Mucosa of stomach (tissue), 1 donor: Measurements from ENCODE around the gene HOXD13.

Source experiments
- H3K27me3 ChIP-seq: one replicate; pipeline ENCODE4 v1.7.0; 2013; ENCODE audit warnings: mild to moderate bottlenecking, low read length; ENCODE audit not compliant: control insufficient read depth, insufficient read depth
- H3K36me3 ChIP-seq: one replicate; pipeline ENCODE4 v1.7.0; 2013; ENCODE audit warnings: low read length; ENCODE audit not compliant: control insufficient read depth, insufficient read depth
- H3K4me1 ChIP-seq: one replicate; pipeline ENCODE4 v1.7.0; 2013; ENCODE audit warnings: mild to moderate bottlenecking, low read length; ENCODE audit not compliant: control insufficient read depth, insufficient read depth
- H3K4me3 ChIP-seq: one replicate; pipeline ENCODE4 v1.7.0; 2013; ENCODE audit warnings: low read length
- H3K9ac ChIP-seq: one replicate; pipeline ENCODE4 v1.7.0; 2013; ENCODE audit warnings: mild to moderate bottlenecking, low read length, moderate library complexity
- H3K9me3 ChIP-seq: one replicate; pipeline ENCODE4 v1.7.0; 2013; ENCODE audit warnings: mild to moderate bottlenecking, low read length, moderate library complexity; ENCODE audit not compliant: control insufficient read depth
- donor health status: Pancreatic carcinoma.

The HOXD13 gene

DNA sequence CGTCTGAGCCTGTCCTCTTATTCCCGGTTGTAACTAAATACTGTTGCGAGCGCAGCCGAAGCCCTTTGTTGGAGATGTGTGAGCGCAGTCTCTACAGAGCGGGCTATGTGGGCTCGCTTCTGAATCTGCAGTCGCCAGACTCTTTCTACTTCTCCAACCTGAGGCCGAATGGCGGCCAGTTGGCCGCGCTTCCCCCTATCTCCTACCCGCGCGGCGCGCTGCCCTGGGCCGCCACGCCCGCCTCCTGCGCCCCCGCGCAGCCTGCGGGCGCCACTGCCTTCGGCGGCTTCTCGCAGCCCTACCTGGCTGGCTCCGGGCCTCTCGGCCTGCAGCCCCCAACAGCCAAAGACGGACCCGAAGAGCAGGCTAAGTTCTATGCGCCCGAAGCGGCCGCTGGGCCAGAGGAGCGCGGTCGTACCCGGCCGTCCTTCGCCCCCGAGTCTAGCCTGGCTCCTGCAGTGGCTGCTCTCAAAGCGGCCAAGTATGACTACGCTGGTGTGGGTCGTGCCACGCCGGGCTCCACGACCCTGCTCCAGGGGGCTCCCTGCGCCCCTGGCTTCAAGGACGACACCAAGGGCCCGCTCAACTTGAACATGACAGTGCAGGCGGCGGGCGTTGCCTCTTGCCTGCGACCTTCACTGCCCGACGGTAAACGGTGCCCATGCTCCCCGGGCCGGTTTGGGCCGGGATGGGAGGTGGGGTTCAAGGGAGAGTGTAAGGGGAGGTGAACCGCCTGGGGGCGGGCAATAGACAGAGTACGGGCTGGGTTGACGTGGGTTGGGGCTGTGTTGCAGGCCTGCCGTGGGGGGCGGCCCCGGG is 7.4 kb downstream of the HOXD13 start, which contains the start of gene HOXD12:
Gene HOXD12, plus strand, starts transcription at position 68 of the 819 bp plus-strand sequence. Its CDS starts 7 bp downstream, at position 75.
- Histone ChIP-seq H3K4me3 (no peak within 1 kb of the TSS), H3K9ac (no peak within 1 kb of the TSS), H3K36me3 (no peaks in the 10 kb centered on the region), H3K4me1 (peaks cover 10% of the 10 kb centered on the region), H3K9me3 (no peaks in the 10 kb centered on the region), H3K27me3 (peaks cover 98% of the 10 kb centered on the region)

DNA sequence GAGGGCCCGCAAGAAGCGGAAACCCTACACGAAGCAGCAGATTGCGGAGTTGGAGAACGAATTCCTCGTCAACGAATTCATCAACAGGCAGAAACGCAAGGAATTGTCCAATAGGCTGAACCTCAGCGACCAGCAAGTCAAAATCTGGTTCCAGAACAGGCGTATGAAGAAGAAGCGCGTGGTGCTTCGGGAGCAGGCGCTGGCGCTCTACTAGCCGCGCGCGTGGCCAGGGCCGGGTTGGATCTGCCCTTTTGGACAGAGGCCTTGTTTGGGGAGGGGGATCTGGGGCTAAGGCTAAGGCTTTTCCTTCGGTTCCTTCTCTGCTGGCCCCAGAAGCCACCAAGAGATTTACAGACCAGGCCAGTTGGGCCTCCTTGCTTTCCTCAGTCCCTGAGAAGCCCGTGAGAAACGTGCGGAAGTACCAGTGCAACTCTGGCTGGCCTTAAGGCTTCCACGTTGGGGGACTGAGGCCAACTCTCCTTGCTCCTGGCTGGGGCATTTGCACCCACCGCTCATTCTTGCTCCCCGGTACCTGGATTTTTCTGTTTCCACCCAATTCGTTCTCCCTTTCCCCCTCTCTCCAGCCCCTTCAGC is 8.1 kb downstream of the HOXD13 start:
- Histone ChIP-seq H3K27me3 (peaks cover 98% of the 10 kb centered on the region), H3K4me3 (no peak overlapping the region), H3K4me1 (peaks cover 10% of the 10 kb centered on the region), H3K9ac (no peak overlapping the region), H3K36me3 (no peaks in the 10 kb centered on the region), H3K9me3 (no peaks in the 10 kb centered on the region)

- no peaks in the 10 kb centered on the region for H3K9me3 ChIP-seq
- H3K4me1 ChIP-seq: peaks cover 10% of the 10 kb centered on the region
- no peak overlapping the region for H3K9ac ChIP-seq
- H3K36me3 ChIP-seq: no peaks in the 10 kb centered on the region
- H3K4me3 ChIP-seq: no peak overlapping the region
- peaks cover 99% of the 10 kb centered on the region for H3K27me3 ChIP-seq
Observed at GRCh38 chr2:176101216-176101830, 8.8 kb downstream of the HOXD13 start.

DNA sequence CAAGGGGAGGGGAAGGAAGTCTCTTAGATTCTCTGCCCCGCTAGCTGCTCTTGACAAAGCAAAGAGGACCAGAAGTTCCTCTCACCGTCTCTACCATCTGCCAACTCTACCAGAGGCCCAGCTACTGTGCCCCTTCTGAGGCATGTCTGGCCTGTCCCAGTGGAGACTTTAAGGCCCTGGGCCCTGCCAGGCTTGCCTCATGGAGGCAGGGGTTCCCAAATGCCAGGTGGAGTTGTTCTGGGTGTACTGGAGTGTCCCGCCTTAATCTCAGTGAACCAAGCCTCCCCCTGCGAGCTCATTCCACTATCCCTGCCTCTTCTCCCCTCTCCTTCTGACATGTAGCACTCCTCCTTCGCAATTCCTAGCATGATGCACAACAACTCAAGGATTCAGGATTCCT is 9.3 kb downstream of the HOXD13 start:
- H3K9ac ChIP-seq: no peak overlapping the region
- peaks cover 99% of the 10 kb centered on the region for H3K27me3 ChIP-seq
- H3K9me3 ChIP-seq: no peaks in the 10 kb centered on the region
- H3K36me3 ChIP-seq: no peaks in the 10 kb centered on the region
- peaks cover 10% of the 10 kb centered on the region for H3K4me1 ChIP-seq
- no peak overlapping the region for H3K4me3 ChIP-seq

DNA sequence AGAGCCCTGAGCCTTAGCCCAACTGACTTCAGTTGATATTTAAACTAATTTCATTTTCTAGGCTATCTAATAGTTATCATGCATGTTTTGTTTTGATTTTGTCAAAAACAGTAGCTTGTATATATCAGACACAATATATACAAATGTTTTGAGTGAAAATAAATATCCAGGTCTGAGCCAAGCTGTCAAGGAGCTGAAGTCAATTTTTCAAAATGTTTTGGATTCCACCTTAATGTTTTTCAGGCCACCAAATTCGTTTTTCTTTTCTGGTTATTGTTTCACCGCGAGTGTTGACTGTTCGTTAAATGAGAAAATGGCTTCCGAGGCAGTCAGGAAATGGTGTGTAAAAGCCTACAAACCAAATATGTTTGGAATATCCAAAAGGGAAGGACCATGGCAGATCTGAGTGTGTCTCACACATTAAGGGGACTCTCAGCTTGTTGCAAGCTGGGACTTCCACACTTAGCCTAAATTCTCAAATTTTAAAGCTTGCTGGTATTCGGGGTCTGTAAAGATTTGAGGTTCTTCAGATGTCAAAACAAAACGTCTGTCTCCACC is 9.9 kb downstream of the HOXD13 start:
- Histone ChIP-seq H3K27me3 (peaks cover 98% of the 10 kb centered on the region), H3K4me3 (no peak overlapping the region), H3K9me3 (no peaks in the 10 kb centered on the region), H3K4me1 (peaks cover 5% of the 10 kb centered on the region), H3K9ac (no peak overlapping the region), H3K36me3 (no peaks in the 10 kb centered on the region)

DNA sequence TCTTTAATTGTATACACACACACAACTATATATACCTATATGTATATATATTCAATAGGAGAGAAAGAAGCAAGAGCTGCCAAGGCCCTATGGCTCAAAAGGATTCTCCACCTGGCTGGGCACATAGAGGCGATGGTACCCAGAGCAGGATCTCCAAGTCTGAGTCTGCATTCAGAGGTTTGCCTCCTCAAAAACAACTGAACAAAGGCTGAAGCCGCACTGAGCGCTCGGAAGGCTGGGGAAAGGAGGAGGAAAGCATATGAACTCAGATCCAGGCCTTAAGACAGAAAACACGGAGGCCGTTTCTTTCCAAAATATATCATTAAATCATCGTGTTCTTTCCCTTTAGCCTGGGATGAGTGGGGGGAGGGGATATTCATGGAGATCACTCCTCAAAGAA is 10.7 kb downstream of the HOXD13 start:
- H3K9me3 ChIP-seq: no peaks in the 10 kb centered on the region
- peaks cover 94% of the 10 kb centered on the region for H3K27me3 ChIP-seq
- no peaks in the 10 kb centered on the region for H3K36me3 ChIP-seq
- no peak overlapping the region for H3K9ac ChIP-seq
- no peaks in the 10 kb centered on the region for H3K4me1 ChIP-seq
- no peak overlapping the region for H3K4me3 ChIP-seq

GRCh38 chr2:176103742-176104315 is 11.3 kb downstream of the HOXD13 start:
- H3K9ac ChIP-seq: no peak overlapping the region
- H3K27me3 ChIP-seq: peaks cover 93% of the 10 kb centered on the region
- no peaks in the 10 kb centered on the region for H3K4me1 ChIP-seq
- H3K36me3 ChIP-seq: no peaks in the 10 kb centered on the region
- no peaks in the 10 kb centered on the region for H3K9me3 ChIP-seq
- H3K4me3 ChIP-seq: no peak overlapping the region

DNA sequence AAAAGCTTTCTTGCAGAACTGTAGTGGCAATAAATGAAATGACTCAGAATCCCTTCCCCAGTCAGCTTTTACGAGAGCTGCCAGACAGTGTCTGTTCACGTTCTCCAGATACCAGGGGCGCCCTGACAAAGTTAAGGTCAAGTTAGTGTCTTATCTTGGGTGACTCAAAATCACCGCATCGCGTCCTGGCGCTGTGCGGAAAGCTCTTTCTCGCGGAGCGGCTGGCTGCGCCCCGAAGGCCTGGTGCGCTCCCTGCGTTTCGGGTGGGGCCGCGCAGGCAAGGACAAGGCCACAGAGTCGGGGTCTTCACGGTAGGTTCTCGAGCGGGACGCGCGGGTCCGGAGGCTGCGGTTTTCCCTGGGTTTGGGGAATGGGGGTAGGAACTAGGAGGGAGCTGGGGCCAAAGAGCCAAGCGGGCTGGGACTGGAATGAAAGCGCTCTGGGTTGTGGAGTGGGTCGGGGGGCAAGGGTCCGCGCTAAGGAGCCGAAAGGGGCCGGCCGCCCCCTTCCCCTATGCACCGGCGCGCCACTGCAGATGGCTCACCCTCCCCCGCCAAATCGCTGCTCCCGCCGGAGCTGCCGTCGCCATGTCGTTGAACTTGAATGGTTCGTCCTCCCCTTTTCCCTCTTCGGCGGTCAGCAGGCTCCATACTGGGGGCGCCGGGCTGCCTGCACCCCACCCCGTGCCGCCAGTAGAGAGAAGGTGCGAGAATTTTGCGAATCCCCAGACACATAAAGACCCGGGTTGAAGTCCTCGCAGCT is 12.0 kb downstream of the HOXD13 start:
- Histone ChIP-seq H3K36me3 (no peaks in the 10 kb centered on the region), H3K27me3 (peaks cover 93% of the 10 kb centered on the region), H3K9me3 (no peaks in the 10 kb centered on the region), H3K4me3 (no peak overlapping the region), H3K4me1 (no peaks in the 10 kb centered on the region), H3K9ac (no peak overlapping the region)

DNA sequence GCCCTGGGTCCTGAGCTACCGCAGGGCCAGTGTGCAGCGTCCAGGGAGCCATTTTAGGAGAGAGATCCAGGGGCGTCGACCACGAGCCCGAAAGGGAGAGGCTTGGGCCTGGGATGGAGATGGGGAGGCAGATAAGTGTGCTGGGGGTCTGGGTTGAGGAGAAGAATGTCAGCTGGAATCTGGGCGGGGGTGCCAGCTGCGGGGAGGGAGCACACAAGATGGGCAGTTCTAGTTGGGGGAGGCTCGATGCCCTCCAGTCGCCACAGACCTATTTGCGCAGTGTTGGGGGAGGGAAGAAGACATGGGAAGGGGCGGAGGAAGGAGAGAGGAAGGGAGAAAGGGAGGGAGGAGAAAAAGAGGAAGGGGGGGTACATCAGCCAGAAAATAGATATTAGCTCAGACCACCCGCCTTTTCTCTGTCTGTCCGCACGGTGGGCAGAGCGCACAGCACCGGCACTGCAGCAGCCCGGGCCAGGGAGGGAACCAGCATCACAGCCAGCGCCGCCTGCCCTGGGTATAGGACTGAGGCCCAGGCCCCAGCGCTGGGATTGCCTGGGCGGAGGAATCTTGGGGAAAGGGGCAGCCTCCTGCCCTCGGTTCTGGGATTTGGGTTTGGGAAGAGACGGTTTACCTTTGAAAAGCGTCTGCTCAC is 12.7 kb downstream of the HOXD13 start:
- Histone ChIP-seq H3K4me1 (no peaks in the 10 kb centered on the region), H3K9ac (no peak overlapping the region)

GRCh38 chr2:176105730-176106580 is 13.4 kb downstream of the HOXD13 start:
- Histone ChIP-seq H3K4me3 (no peak overlapping the region), H3K4me1 (no peaks in the 10 kb centered on the region), H3K36me3 (no peaks in the 10 kb centered on the region), H3K27me3 (peaks cover 93% of the 10 kb centered on the region), H3K9me3 (no peaks in the 10 kb centered on the region), H3K9ac (no peak overlapping the region)

More for the DNA sequence above, 12.7 kb downstream of the HOXD13 start:
- no peaks in the 10 kb centered on the region for H3K9me3 ChIP-seq
- H3K4me3 ChIP-seq: no peak overlapping the region
- H3K27me3 ChIP-seq: peaks cover 93% of the 10 kb centered on the region
- H3K36me3 ChIP-seq: no peaks in the 10 kb centered on the region
